Inflammatory macrophage (primary cell): ENCODE measurements around the gene PRDM16.

Experiments used
- DNase-seq, 2 donors: peaks; one replicate each; pipeline ENCODE4 v3.0.0-alpha.2; 2020 to 2022

Gene PRDM16

DNA sequence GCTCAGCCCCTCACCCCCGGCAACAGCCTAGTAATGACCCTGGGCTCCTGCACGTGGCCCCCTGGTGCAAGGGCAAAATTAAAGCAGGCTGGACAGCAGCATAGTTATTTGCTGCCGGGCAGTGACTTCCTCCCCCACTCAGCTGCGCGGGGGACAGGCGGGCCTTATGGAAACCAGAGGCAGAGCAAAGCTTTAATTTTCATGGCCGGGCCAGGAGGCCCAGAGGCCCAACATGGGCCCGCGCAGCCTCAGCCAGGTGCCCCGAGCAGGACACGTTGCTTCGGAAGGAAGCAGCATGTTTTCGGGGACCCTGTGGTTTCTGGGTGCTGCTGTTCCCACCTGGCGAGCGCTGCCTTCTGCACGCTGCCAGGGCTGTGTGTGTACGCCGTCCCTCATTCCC lies 295.5 kb downstream of the PRDM16 start:
- no peak for DNase-seq

DNA sequence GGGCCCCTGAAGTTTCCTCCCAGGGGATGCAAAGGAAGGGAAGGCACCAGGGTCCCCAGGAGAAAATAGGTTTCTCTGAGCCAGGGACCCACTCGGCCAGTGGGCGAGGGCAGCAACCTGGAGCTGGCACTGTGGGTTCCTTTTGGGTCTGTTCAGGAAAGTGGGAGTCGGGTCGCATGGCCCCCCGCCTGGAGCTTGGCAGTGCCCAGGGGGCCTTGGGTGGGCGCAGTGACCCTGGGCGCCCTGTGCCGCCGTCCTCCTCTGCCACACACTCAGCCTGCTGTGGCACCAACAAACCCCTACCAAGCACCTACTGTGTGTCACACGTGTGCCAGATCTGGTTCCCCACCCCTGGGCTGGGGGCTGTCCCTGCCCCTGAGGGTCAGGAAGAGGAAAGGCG lies 296.0 kb downstream of the PRDM16 start:
- DNase-seq = no peak

DNA sequence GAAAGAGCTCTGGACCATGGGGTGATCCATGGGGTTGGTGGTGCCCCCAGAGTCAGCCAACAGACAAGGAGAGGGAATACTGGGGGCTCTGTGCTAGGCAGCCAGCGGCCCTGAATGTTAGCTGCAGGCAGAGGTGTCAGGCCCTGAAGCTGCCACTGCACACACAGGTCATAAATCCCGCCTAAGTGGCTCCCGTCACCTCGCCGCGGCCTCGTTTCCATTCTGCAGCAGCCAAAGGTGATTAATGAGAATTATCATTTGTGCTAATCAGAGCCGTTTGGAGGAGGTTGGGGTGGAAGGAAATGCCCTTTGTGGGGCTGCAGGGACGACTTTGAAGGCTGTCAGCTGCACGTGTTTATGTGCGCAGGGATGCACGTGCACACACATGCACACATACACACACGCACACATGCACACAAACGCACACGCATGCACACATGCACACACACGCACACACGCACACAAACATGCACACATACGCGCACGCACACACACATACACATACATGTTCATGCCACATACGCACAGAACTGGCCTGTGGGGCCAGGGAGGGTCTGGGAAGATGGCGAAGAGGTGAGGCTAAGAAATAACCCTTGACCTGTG lies 296.6 kb downstream of the PRDM16 start:
- DNase-seq = no peak

DNA sequence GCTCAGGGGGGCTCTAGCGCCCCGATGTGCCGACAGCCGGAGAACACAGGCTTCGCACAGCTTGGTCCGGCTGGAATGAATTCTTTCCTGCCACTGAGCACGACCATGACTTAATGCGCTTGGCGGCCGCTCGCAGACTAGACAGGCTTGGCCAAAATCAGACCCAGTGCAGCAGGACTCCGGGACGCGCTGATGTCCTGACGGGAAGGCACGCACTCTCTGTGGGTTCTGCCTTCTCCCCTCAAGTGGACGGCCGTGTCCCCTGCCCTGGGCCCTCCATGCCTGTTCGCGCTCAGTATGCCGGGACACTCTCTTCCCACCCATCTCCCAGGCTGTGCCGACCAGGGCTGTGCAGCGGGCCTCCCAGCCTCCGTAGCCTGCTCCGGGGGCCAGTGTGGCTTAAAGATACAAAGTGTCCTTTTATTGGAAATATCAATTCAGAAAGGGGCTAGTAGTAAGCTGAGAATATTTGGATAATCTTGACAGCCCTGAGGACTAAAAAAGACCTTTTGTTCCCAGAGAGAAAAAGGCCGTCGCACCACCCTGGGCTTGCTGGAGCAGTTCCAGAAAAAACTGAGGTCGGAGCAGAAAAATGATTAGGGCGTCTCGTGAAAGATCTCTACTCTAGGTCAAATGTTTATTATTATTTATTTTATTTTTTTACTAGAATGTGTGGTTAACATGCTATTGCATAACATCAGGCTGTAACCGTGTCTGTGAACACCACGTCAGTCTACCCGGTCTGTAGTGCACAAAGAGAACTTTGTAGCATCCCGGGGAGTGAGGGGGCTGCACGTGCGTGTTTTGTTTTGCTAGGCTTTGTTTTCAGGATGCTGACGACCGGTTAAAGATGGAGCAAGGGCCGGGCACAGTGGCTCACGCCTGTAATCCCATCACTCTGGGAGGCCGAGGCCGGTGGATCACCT lies 297.4 kb downstream of the PRDM16 start:
- DNase-seq = no peak

DNA sequence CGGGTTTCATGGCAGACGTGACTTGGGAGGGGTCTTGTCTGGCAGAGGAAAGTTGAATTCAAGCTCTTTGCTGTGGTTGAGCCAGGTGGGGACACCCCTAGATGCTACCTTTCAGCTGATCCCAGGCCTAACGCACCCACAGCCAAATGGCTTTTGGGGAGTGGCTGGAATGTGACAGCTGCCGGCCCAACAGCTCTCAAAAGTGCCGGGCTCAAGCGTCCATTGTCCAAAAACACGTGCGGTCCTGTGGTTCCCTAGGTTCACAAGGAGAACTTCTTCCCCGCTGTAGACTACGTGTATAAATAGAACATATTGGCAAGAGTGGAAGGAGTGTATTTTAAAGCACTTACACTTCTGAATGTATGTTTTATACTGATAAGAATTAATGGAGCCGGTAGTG lies 298.4 kb downstream of the PRDM16 start:
- no peak for DNase-seq

DNA sequence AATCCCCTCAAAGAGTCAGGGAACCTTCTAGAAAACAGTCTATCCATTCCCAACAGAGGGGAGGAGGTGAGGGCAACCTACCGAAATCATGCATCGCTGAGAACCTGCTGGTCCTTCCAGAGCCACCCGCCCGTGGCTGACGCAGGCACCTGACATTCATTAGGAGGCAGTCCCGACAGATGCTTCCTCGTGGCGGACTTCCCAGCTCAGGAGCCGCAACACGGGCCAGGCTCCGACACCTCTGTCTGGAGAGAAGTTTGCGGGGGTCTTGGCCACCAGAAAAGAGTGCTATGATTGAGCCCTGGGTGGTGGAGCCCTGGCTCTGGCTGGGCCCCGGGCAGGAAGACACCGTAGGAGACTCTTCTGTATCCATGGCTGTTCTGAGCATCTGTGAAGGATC lies 299.1 kb downstream of the PRDM16 start:
- no peak for DNase-seq

DNA sequence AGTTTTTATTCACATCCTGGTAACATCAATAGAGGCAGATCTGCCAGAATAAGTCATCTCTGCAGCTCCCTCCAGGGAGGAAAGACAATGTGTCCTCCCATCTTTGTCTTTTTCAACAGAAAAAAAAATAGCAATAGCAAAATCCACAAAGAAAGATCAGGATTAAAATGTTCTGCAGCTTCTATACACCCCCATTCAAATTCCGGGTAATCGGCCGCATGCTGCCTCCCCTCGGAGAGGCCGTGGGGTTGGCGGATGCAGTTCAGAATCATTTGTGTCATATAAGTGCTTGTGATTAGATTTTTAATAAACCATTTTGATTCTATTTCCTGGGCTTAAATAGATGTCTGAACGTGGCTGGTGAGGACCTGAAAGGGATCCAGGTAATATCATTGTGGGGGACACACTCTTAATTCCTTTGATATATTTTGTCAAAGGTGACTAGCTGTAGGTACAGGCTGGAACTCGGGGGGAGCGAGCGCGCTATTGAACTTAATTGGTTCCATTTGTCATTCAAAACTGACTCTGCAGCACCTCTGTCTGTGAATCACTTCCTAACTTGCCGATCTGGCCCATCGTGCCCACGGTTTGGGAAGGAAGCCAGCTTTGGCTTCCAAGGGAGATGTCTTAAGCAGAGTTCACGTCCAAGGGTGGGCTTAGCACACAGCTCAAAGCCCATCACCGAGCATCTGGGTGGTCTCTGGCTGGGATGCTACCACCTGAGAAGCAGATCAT lies 299.9 kb downstream of the PRDM16 start:
- DNase-seq = no peak

DNA sequence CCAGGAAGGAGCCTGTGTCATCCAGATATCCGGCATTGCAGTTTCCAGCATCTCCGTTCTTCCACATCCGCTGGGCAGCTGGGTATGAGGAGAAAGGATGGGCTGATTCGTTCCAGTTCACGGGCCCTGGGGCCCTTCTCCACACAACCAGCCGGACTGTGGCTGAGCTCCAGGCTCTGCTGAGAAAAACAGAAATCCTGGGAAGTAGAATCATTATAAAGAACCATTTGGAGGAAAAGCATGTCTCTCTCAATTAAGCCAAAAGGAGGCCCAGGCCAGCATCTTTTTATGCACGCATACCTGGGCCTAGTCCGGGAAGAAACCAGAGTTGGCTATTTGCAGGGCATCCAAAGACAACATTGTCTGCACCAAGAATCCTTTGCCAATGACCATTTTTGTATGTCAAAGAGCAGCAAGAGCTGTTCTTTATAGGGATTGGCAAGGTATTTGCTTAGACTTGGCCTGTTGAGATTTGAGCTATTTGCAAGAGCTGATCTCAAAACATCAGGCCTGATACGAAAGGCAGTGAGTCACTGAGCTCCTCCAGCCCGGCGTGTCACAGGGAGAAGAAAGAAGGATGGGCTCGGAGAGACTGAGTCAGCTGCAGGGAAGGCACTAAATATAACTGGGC lies 300.6 kb downstream of the PRDM16 start:
- no peak for DNase-seq

DNA sequence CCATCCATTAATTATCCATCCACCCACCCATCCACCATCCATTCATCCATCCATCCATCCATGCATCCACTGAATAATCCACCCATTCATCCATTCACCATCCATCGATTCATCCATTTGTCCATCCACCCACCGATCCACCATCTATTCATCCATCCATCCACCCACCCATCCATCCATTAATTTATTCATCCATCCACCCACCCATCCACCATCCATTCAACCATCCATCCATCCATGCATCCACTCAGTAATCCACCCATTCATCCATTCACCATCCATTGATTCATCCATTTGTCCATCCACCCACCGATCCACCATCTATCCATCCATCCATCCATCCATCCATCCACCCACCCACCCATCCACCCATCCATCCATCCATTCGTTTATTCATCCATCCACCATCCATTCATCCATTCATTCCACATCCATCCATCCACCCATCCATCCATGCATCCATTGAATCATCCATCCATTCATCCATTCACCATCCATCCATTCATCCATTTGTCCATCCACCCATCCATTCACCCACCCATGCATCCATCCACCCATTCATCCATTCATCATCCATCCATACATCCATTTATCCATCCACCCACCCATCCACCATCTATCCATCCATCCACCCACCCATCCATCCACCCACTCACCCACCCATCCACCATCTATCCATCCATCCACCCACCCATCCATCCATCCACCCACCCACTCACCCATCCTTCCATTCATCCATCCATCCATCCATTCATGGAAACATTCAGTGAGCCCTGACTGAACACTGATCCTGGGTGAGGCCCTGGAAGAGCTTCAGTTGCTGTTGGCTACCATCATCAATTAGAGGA lies 302.1 kb downstream of the PRDM16 start:
- no peak for DNase-seq

DNA sequence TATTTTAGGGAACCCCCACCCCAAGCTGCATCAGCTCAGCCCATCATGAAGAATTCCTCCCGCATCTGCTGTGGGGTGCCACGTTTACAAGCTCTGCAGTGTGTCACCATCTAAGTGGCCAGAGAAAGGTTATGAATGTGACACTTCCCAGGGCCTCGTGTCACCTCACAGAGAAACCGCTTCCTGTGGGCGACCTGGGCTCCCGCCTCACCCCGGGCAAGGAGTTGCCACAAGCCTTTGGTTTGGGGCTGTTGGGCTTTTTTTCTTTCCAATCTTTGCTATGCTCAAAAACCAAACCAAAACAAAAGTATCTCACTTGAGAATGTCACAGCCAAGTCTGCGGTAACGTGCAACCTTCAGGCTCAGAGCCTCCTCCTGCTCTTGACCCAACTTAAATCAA lies 303.3 kb downstream of the PRDM16 start:
- DNase-seq = no peak

DNA sequence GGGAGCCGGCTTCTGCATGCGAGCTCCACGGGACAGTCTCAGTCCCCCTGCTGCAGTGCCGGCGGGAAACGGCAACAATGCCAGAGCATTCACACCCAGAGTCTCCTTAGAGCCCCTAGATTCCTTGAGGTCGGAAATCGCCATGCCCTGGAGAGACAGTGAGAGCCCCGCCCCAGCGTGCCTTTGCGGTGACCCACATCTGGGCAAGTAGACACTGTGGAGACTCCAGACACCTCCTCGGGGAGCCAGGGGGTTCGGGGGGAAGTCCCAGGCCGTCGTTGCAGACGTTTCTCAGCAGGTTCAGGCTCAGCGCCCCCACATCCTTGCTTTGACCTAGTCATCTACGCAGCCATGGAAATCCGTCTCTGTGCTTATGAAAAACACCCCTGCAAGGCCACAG lies 304.2 kb downstream of the PRDM16 start:
- no peak for DNase-seq

DNA sequence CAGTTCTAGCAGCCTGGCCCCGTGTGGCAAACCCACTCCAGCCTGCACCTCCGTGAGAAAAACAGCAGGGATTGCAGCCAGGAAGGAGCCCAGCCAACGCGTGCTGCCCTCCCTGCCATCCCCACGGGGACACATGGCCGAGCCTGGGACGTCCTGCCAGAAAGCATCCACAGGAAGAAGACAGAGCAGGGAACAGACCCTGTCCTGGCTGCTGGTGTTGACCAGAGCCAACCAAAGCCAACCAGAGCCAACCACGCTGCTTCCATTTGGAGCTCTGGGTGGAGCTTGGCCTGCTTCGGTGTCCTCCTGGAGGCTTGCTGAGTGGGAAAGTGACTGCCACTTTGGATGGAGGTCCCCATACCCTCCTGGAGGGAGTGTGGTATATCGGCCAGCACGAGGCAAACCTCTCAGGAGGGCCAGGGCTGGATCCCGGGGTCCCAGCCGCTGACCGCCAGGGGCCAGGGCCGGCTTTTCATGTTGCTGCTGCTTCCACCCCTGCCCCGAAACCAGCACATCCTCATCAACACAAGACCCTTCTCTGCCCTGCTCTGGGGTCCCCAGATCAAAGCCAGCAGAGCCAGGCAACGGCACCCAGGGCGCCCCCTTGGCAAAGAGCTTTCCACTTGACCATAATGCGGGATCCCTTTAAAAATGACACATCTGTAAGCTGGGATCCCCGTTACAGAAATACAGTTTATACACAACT lies 304.9 kb downstream of the PRDM16 start:
- DNase-seq = no peak

DNA sequence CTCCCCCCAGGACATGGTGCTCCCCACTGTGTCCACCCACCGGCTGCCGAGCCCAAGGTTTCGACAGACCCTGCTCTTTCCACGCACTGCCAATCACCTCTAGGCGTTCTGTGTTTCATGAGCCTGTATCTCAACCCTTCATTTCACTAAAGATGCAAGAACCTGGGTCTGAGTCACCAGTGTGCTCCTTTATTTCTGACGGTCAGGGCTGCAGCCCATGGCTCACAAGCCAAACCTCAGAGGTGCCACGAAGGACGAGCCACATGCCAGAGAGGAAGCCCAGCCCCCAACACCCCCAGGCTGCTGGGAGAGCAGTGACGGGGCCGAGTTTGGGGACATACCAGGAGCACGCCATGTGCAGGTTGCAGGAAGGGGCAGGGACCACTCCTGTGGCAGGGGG lies 306.2 kb downstream of the PRDM16 start:
- no peak for DNase-seq

DNA sequence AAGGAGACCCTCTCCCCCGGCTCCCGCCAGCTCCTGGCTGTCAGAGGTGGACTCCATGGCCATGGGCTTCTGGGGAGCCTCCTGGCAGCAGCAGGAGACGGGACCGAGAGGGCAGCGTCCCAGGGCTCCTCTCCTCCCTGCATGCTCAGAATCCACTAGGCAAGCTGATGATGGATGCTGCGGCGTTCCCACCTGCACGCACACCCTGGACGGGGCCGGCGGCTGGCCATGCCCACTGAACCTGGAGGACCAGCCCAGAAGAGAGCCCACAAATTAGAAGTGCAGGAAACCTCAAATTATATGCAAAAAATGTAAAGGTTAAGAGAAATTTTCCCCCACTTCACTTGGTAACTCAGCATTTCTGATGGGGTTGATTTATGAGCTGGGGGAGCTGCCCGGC lies 308.2 kb downstream of the PRDM16 start:
- DNase-seq = no peak

DNA sequence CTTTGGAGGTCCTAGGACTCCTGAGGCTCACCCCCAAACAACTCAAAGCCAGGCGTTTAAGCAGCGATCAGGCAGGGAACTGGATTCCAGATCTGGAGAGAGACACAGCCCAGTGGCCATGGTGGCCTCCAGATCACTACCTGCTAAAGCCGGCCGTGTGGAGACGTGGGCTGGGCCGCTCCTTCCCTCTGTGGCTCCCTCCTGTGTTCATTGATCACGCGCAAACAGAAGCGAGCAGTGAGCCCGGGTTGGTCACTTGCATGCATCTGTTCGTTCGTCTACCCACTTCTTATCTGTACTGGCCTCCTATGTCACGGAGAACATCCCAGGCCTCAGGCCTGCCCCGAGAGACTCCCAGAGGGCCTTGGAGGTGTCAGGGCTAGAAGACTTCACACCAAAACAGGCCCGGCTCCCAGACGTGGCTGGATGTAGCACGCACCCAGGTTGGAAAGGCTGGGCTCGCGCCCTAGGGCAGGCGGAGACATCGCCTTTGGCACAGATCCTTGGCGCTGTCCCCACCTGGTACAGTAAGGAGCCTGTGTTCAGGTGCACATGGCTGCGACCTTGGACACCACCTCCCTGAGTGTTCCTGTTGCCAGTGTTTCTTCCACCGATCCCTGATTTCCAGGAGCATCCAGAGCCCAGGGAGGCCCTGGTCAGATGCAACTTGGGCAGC lies 308.7 kb downstream of the PRDM16 start:
- no peak for DNase-seq

DNA sequence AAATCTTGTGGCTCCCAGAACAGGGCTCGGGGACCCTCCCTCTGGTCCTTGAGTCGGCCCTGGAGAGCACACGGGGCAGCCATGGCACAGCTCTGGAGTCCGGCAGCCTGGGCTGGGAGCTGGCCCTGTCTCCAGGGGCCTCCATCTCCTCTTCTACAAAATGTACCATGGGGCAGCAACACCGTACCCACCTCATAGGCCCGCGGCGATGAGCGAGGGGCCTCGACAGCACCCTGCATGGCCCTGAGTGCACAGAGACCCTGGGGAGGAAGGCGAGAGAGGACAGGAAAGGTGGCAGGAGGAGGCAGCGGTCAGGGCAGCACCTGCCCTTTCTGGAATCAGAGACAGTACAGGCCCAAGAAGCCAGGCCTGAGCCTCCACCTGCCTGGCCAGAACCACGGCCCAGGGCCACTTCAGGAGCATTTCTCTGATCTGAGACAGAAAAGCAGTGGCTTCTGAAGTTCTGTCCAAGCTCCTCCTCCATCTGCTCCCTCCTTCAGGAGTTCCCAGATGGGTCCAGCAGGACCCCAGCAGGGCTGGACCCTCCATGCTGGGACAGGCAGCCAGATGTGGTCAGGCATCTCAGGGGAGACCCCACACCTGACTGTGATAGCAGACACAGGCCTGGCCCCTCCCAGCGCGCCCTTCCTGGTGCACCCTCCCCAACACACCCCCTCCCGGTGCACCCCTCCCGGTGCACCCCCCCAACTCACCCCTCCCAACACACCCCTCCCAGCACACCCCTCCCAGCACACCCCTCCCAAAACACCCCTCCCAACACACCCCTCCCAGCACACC lies 309.6 kb downstream of the PRDM16 start:
- no peak for DNase-seq

DNA sequence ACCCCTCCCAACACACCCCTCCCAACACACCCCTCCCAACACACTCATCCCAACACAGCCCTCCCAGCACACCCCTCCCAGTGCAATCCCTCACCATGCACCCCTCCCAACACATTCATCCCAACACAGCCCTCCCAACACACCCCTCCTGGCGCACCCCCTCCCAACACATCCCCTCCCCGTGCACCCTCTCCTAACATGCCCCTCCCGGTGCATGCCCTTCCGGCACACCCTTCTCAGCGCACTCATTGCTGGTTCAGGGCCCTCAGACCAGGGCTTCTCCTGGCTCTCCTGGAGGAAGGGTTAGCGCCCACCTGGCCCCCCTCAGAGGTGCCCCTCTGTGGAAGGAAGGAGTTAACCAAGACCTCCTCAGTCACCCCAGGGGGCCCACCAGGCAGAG lies 310.9 kb downstream of the PRDM16 start:
- no peak for DNase-seq

DNA sequence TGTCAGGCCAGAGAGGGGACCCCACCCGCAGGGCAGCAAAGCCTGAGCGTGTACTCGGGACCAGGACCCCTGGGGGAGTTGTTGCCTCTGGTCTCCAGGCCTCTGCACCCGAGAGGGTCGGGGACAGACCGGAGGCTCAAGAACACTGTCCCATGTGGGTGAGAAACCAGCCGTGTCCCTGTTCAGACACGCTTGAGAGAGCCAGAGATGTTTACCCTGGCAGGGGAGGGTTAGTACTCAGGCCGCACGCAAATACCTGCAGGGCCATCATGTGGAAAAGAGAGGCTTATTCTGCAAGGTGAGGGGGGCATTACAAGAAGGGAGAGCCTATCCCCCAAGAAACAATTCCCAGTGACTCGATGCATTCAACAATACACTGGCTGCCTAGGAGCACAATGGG lies 311.5 kb downstream of the PRDM16 start:
- DNase-seq = no peak

DNA sequence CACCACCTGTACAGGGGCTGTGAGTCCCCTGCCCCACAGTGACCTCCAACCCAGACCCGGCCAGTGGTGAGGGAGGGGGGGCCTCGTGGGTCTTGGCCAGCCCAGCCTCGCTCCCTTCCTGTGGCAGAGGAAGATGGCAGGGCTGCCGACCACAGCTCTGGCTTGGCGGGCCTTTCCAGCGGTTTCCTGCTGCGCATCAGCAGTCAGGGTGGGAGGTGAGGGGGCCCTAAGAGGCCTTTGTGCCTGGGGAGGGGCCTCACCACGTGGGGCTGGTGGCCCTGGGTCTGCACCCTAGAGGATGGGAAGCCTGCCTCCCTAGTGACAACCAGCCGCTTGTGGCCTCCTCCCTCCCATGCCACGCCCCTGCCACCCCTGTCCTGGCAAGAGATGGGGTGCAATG lies 312.9 kb downstream of the PRDM16 start:
- DNase-seq = no peak
